Daoy (cell line): Measurements from ENCODE around the gene SIAH3. TPM values are rescaled to one million over a fixed set of nuclear protein-coding genes. Genes with fewer than 3 reads are reported as not detected.
A peak's percentile ranks its signal among the peaks of the same experiment; 100 is the strongest.
"Not testable (repeated sequence)": the region's sequence is repeated elsewhere in the genome, so short reads cannot be mapped to it uniquely, and the experiment has no call there.

Experiments used
- DNase-seq: peaks from one replicate; pipeline ENCODE4 v3.0.0-alpha.2; 2015; ENCODE audit warnings: low read depth
- total RNA-seq: library from RNA; depleted of rRNA; stranded (reverse); fragments of >200 nt; shearing (Covaris generic); gene quantifications from 2 replicates; pipeline ENCODE4 v1.2.3, GENCODE V29; 2014

The SIAH3 gene
- total RNA-seq, 1 experiment from 2014 or later = 0.06 TPM

DNA sequence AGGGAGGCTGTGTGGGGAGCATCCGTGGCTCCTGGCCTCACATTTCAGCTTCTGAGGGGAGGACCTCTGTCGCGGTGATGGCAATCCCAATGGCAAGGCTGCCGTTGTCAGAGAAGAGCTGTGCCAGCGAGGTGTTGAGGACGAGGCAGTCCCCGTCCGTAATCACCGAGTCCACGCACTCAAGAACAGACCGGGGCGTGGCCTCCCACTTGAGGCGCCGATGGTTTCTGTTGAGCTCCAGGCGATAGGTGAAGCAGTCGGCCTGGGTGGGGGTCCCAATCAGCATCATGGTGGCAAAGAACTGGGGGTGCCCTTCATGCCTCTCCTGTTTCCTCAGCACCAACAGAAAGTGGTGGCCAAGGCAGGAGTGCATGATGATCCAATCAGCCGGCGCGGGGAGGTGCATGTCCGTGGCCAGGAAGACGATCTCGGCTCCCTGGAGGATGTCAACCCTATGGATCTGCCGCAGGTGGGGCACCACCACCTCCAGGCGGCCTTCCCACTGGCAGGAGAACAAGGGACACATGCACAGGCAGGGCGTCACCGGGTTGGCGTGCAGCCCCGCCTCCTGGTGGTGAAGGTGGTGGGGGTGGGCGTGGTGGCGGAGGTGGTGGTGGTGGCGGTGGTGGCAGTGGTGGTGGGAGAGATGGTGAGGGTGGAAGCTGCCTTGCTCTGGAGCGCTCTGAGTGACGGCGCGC lies 68.1 kb downstream of the SIAH3 start:
- no peak for DNase-seq

GRCh38 chr13:45782327-45783045 lies 69.1 kb downstream of the SIAH3 start:
- no peak for DNase-seq

DNA sequence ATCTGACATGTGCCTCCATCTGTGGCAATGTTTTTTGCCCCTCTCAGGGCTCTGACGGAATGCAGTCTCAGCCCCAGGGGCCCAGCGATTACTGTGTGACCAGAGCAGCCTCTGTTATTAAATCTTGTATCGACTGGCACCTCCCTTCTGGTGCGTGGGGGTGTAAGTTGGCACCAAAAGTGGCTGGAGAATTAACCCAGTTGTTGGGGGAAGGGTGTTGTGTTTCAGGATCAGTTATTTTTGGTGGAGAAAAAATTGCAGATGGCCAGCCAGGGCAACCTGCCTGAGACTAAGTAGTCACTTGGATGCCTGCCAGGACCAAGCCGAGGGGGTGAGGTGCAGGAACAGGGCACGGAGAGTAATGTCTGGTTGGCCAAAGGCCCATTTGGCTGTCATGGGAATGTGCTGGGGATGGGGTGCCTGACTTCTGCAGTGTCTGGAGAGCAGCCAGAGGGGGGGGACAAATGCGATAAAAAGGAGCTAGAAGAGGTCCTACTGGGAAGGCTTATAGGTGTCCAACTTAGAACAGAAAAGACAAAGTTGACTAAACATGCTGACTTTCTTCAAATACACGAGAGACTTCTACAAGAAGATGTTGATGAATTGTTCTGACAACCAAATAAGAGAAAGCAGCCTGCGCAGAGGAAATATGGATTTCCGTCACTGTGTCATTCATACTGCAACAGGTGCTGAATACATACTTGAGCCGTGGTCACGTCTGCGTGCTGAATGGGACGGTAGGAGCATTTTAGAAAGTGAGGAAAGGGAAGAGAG lies 69.8 kb downstream of the SIAH3 start:
- peak; percentile 53 for DNase-seq

DNA sequence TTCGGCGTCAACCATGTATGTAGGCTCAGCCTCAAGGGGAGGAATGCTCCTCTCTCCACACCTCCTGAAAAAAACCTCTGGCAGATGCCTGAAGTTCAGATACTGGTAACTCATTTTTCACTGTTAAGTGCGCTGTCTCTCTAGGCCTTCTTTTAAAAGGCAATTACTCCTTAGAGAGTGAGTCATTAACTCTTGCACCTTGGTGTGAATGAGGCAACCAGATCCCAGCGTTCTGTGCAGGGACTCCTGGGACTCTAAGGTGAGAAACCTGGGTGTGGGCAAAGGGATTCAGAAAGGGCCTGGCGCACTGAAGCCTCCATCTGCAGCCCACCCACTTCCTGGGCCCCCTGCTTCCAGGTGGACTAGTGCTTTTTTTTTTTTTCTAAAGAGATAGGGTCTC lies 71.7 kb downstream of the SIAH3 start:
- no peak for DNase-seq

GRCh38 chr13:45778882-45779281 lies 72.7 kb downstream of the SIAH3 start:
- DNase-seq = no peak

DNA sequence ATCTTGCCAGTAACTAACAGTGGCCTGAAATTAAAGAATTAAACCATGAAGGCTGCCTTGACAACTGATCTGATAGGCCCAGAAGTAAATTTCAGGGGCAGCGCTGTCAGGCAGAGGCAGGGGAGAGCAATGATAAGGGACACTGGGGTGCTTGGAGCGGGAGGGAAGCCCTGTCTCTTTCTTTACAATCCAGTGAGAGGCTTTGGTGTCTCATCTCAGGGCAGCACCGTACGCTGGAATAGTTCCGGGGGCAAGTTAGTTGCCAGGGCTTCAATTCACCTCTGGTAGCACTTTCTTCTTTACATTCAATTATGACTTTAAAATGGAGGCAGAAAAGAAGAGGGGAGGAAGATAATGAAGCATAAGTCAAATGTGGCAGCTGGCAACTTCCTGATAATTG lies 74.8 kb downstream of the SIAH3 start:
- DNase-seq = no peak

- no peak for DNase-seq
Measured at GRCh38 chr13:45775401-45775963, 76.1 kb downstream of the SIAH3 start.

- DNase-seq = no peak
Measured at GRCh38 chr13:45773944-45774343, 77.6 kb downstream of the SIAH3 start.

DNA sequence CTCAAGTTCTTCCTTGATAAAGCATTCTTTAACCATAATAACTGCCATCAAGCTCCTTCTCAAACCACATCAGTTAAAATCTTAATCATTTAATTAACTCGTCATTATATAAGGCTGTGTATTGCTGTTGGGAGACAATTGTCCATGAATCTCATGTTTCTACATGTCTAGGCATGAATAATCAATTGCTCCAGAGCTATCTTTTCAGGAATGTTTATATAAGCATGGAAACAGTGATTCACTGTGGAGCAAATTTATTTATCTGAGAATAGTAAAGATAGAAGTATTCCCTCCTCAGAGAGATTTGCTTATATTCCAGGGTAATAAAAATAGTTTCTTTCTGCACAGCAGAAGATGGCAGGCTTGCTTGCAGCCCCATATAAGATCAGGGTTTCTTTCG lies 78.3 kb downstream of the SIAH3 start:
- no peak for DNase-seq

DNA sequence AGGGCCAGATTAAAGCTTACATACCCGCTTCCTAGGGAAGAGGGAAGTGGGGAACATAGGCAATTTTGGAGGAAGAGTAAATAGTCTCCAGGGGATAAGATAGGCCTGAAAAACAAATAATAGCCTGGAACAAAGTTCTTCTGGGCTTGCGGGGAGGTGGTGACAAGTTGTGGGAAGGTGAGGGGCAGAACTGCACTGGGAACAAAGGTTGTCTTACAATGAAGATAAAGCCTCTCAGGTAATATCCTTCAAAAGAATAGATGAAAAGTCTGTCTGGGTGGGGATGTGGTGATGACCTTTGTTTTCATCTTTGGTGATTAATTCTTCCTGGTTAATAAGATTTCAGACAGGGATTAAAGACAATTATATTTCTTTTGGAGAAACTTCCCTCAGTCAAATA lies 80.7 kb downstream of the SIAH3 start:
- no peak for DNase-seq

DNA sequence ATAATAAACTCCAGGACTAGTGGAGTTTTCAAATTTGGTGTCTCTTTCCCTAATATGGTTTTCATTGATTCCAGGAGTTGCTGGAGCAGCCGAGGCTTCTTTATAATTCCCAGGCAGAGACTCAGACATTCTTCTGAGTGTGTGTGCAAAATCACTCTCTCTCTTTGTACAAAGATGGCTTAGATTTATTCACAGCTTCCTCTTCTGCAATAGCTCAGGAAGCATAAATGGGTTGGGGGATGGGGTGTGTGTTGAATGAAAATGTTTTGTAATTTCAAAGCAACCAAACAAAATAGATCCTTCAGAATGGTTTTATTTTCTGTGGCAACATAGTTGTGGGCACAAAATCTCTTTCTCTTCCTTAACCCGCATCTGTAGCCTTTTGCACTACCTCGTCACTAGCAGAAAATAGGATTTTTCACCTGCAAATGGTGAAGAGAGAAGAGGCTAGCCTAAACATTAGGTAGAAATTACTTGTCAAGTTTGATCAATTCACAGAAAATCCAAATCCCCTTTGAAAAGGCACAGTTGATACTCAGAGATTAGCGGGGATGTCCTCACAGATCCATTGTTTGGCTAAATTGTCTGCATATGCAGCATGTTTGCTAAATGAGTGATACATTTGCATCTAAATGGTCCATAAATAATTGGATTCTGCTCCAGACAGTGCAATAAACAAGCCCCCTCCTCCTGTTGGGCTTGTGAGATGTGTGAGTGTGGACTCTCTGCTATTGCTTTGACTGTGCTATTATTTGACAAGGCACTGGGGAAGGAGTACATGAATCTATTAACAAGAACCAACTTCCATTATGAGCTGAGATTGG lies 82.7 kb downstream of the SIAH3 start:
- no peak for DNase-seq

- DNase-seq = no peak
Measured at GRCh38 chr13:45765464-45765863, 86.1 kb downstream of the SIAH3 start.

DNA sequence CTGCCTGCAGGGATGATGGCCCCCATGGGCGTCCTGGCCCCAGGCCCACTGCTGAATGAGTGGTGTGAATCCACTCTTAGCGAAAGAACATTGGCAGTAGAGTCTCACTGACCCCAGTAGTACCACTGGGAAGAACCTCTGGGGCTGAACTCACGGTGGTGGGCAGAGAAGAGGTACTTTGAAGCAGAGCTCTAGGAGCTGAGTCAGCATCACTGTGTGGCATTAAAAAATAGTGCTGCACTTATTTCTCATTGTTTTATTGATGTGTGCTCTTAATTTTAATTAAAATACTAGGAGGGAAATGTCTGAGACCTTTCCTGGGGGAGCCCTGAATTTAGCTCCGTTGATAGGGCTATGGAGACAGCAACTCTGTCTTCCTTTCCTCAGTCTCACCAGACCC lies 88.1 kb downstream of the SIAH3 start:
- no peak for DNase-seq

GRCh38 chr13:45757589-45757988 lies 94.0 kb downstream of the SIAH3 start:
- DNase-seq = not testable (repeated sequence)

- not testable (repeated sequence) for DNase-seq
Measured at GRCh38 chr13:45756498-45756897, 95.1 kb downstream of the SIAH3 start.

GRCh38 chr13:45752510-45752909 lies 99.0 kb downstream of the SIAH3 start:
- no peak for DNase-seq

- no peak for DNase-seq
Measured at GRCh38 chr13:45751885-45752284, 99.7 kb downstream of the SIAH3 start.

DNA sequence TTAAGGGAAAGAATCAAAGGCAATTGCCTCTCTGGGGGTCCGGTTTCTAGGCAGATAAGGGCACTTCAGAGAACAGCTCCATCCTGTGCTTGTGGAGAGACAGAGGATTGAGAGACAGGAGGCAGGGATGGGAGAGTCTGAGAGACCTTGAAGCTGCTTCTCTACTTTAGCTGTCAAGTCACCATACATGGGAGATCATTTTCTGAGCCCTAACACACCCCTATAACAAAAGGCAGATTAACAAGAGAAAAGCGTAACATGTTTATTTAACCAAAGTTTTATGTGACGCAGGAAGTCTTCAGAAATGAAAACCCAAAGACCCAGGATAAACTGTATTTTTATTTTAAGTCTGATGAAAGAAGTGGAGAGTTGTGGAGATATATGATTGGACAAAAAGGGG lies 101.0 kb downstream of the SIAH3 start:
- DNase-seq = no peak

- DNase-seq = no peak
Measured at GRCh38 chr13:45748941-45749759, 102.4 kb downstream of the SIAH3 start.

- DNase-seq = no peak
Measured at GRCh38 chr13:45747071-45747470, 104.5 kb downstream of the SIAH3 start.

- no peak for DNase-seq
Measured at GRCh38 chr13:45744979-45745378, 106.6 kb downstream of the SIAH3 start.
